GM13976 (cell line): ENCODE results near the gene NAALADL2.

ENCODE experiments used
- DNase-seq: peaks from one replicate; pipeline ENCODE4 v3.0.0; 2012; ENCODE audit warnings: low spot score
- CTCF ChIP-seq: IDR thresholded peaks from 2 replicates; pipeline ENCODE4 v1.5.1; 2012; ENCODE audit warnings: borderline replicate concordance, mild to moderate bottlenecking; ENCODE audit not compliant: insufficient read depth; ENCODE audit errors: extremely low read depth, missing control alignments, control extremely low read depth
- in situ Hi-C: fragments of 300-500 bp; cut with MboI; formaldehyde crosslinking; loops from one replicate; pipeline ENCODE4 v1.12.0; 2022; ENCODE audit warnings: low sequenced_read_pairs, mixed read lengths, inconsistent platforms; ENCODE audit not compliant: unreplicated experiment

The NAALADL2 gene

GRCh38 chr3:175255698-175256097 is 396.6 kb downstream of the NAALADL2 start:
- in situ Hi-C loops, result loop anchor here (25.0 kb wide), 1 partner anchor 232 kb away; no protein-coding TSS in a partner anchor
- DNase-seq, result no peak
- TF ChIP-seq CTCF, result no peak

GRCh38 chr3:175257123-175257522 is 398.0 kb downstream of the NAALADL2 start:
- no peak for DNase-seq
- in situ Hi-C loops, result loop anchor here (25.0 kb wide), 1 partner anchor 230 kb away; no protein-coding TSS in a partner anchor
- no peak for TF ChIP-seq CTCF

GRCh38 chr3:175258763-175259162 is 399.6 kb downstream of the NAALADL2 start:
- in situ Hi-C loops, result loop anchor here (25.0 kb wide), 1 partner anchor 229 kb away; no protein-coding TSS in a partner anchor
- no peak for DNase-seq
- no peak for TF ChIP-seq CTCF

- no peak for DNase-seq
- no peak for TF ChIP-seq CTCF
Measured at GRCh38 chr3:175260145-175260794, 401.1 kb downstream of the NAALADL2 start.

GRCh38 chr3:175266478-175266877 is 407.3 kb downstream of the NAALADL2 start:
- no peak for TF ChIP-seq CTCF
- in situ Hi-C loops, result loop anchor here (25.0 kb wide), 1 partner anchor 221 kb away; no protein-coding TSS in a partner anchor
- DNase-seq, result no peak

More at GRCh38 chr3:175260145-175260794, 401.1 kb downstream of the NAALADL2 start:
- in situ Hi-C loops, result loop anchor here (25.0 kb wide), 1 partner anchor 227 kb away; no protein-coding TSS in a partner anchor

- in situ Hi-C loops, result loop anchor here (25.0 kb wide), 1 partner anchor 220 kb away; no protein-coding TSS in a partner anchor
- TF ChIP-seq CTCF, result no peak
Measured at GRCh38 chr3:175267121-175267531, 408.0 kb downstream of the NAALADL2 start.

GRCh38 chr3:175267561-175267960 is 408.4 kb downstream of the NAALADL2 start:
- in situ Hi-C loops, result loop anchor here (25.0 kb wide), 1 partner anchor 220 kb away; no protein-coding TSS in a partner anchor
- no peak for DNase-seq
- no peak for TF ChIP-seq CTCF

More at GRCh38 chr3:175267121-175267531, 408.0 kb downstream of the NAALADL2 start:
- DNase-seq, result no peak
